Measurements from ENCODE around the gene ATOH8. TPM values are rescaled to one million over a fixed set of nuclear protein-coding genes. Genes with fewer than 3 reads are reported as not detected.

Gene ATOH8
- total RNA-seq, 2 donors from 2014 or later = 35.1 to 116 TPM

GRCh38 chr2:85763831-85764230, 10.0 kb downstream of the ATOH8 start:
- H3K9me3 ChIP-seq = no peaks in the 10 kb centered on the region
- peaks cover 0 to 91% of the 10 kb centered on the region in 2 donors for H3K4me1 ChIP-seq
- no peak for TF ChIP-seq CTCF (IDR thresholded peaks at IDR 0.05)
- no peak overlapping the region for H3K4me3 ChIP-seq
- peaks cover 56% of the 10 kb centered on the region for H3K36me3 ChIP-seq
- DNase-seq (ENCODE audit: low spot score) = no peak
- no peaks in the 10 kb centered on the region for H3K27me3 ChIP-seq
- H3K27ac ChIP-seq = no peak overlapping the region

- no peak overlapping the region for H3K4me3 ChIP-seq
- H3K27me3 ChIP-seq = no peaks in the 10 kb centered on the region
- H3K4me1 ChIP-seq = peaks cover 0 to 91% of the 10 kb centered on the region in 2 donors
- H3K9me3 ChIP-seq = no peaks in the 10 kb centered on the region
- no peak for TF ChIP-seq CTCF (IDR thresholded peaks at IDR 0.05)
- DNase-seq (ENCODE audit: low spot score) = no peak
- peak overlapping the region; percentile 28 to 79 for H3K27ac ChIP-seq
- peaks cover 53% of the 10 kb centered on the region for H3K36me3 ChIP-seq
Measured at GRCh38 chr2:85765081-85765731, 11.4 kb downstream of the ATOH8 start.

GRCh38 chr2:85766229-85766628, 12.4 kb downstream of the ATOH8 start:
- no peak overlapping the region for H3K4me3 ChIP-seq
- H3K27ac ChIP-seq = peak overlapping the region in 1 of 2 donors; percentile 79
- no peak for TF ChIP-seq CTCF (IDR thresholded peaks at IDR 0.05)
- peaks cover 47% of the 10 kb centered on the region for H3K36me3 ChIP-seq
- no peak for DNase-seq (ENCODE audit: low spot score)
- H3K27me3 ChIP-seq = no peaks in the 10 kb centered on the region
- H3K4me1 ChIP-seq = peaks cover 0 to 91% of the 10 kb centered on the region in 2 donors
- H3K9me3 ChIP-seq = no peaks in the 10 kb centered on the region

DNA sequence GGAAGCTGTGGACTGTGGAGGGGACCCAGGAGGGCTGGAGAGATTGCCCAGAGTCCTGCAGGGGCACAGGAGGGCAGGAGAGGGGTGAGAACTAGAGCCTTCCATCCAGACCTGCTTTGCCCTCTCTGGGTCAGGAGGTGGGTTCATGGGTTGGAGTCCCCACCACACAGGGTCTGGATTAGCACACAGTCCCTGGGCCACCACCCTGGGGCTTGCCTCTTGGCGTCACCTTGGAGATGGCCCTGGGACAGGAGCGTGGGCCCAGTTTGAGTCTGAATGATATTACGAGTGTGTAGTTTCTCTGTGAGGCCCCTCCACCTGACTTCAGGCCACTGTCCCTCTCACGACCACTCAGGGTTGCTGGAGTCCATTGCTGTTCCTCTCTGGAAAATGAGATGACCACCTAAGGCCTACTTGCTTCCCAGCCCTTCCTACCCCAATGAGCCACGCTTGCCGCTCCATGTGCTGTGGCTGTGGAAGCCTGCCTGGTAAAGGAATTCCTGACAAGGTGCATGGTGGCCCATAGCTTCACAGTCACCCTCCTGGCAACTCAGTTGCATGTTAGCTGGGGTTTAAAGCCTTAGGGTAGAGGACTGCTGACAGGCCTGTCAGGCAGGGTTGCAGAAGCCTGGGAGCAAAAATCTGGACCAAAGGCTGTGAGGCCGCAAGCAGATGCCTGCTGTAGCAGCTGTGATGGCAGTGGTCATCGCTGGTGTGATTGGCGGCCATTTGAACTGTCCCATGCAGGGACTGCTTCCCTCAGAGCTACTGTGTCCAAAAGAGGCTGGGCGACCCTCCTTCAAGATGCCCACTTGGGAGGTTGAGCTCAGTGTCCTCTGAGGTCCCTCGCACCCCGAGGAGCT, 14.2 kb downstream of the ATOH8 start:
- peak overlapping the region; percentile 51 to 59 for H3K27ac ChIP-seq
- no peak for DNase-seq (ENCODE audit: low spot score)
- H3K27me3 ChIP-seq = no peaks in the 10 kb centered on the region
- H3K36me3 ChIP-seq = peaks cover 43% of the 10 kb centered on the region
- peaks cover 0 to 92% of the 10 kb centered on the region in 2 donors for H3K4me1 ChIP-seq
- H3K4me3 ChIP-seq = no peak overlapping the region
- no peaks in the 10 kb centered on the region for H3K9me3 ChIP-seq
- TF ChIP-seq CTCF (IDR thresholded peaks at IDR 0.05) = no peak

DNA sequence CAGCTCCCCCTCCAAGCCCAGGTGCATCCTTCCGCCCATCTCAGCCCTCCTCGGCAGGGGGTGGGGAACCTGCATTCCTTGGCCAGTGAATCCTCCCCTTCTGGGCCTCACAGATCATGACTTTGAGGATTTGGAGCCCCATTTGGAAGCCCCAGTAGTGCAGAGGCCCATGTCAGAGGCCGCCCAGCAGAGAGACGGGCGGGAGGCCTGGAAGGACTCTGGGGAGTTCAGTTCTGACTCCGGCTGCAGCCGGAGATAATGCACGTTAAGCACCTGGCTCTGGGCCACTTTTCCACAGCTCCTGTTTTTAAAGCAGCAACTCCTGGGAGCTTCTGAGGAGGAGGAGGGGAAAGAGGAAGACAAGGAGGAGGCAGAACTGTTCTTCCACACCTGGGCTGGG, 14.9 kb downstream of the ATOH8 start:
- Histone ChIP-seq H3K27ac (peak overlapping the region; percentile 51 to 91), H3K4me3 (no peak overlapping the region), H3K36me3 (peaks cover 38% of the 10 kb centered on the region), H3K9me3 (no peaks in the 10 kb centered on the region), H3K27me3 (no peaks in the 10 kb centered on the region), H3K4me1 (peaks cover 0 to 95% of the 10 kb centered on the region in 2 donors)
- peak; percentile 79 for DNase-seq (ENCODE audit: low spot score)
- no peak for TF ChIP-seq CTCF (IDR thresholded peaks at IDR 0.05)
